WI38 (cell line): ENCODE data around the gene CCNG1.
"Not testable (repeated sequence)": the region's sequence is repeated elsewhere in the genome, so short reads cannot be mapped to it uniquely, and the experiment has no call there.

Experiments used
- H3K4me3 ChIP-seq: 2 replicates; pipeline ENCODE4 v1.5.1; 2011; ENCODE audit warnings: low read depth, mild to moderate bottlenecking, control low read depth, low read length
- TF ChIP-seq, protein P1 (sequence below): IDR thresholded peaks from 2 replicates; pipeline ENCODE4 v1.5.1; 2012; ENCODE audit warnings: low read depth, mild to moderate bottlenecking, control low read depth, low read length

The CCNG1 gene

DNA sequence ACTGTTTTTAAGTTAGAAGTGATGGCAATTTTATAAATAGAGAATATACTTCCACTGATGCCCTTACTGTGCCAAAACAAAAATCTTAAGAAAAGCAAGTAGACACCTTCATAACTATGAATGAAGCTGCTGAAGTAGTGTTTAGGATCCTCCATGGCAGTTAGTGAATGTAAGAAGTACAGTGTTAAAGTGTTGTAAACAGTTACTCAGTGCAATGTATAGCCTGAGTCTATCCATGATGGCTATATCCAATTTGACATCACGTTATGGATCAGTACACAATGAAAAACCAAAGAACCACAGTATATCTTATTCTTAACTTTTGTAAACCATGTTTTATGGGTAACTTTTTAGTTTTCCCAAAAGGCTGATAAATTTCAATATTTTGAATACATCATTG lies 7.1 kb downstream of the CCNG1 start:
- no peak overlapping the region for H3K4me3 ChIP-seq
- TF ChIP-seq, protein P1, sequence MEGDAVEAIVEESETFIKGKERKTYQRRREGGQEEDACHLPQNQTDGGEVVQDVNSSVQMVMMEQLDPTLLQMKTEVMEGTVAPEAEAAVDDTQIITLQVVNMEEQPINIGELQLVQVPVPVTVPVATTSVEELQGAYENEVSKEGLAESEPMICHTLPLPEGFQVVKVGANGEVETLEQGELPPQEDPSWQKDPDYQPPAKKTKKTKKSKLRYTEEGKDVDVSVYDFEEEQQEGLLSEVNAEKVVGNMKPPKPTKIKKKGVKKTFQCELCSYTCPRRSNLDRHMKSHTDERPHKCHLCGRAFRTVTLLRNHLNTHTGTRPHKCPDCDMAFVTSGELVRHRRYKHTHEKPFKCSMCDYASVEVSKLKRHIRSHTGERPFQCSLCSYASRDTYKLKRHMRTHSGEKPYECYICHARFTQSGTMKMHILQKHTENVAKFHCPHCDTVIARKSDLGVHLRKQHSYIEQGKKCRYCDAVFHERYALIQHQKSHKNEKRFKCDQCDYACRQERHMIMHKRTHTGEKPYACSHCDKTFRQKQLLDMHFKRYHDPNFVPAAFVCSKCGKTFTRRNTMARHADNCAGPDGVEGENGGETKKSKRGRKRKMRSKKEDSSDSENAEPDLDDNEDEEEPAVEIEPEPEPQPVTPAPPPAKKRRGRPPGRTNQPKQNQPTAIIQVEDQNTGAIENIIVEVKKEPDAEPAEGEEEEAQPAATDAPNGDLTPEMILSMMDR, result no peak

DNA sequence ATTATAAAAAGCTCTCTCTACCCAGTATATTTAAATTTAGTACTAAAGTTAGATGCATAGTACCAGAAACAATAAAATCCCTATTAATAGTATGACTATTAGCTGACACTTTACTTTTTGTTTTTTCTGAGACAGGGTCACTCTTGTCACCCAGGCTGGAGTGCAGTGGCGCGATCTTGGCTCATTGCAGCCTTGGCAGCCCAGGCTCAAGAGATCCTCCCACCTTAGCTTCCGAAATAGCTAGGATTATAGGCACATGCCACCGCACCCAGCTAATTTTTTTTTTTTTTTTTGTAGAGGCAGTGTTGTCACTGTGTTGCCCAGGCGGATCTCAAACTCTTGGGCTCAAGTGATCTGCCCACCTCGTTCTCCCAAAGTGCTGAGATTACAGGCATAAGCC lies 8.0 kb downstream of the CCNG1 start:
- no peak overlapping the region for H3K4me3 ChIP-seq
- TF ChIP-seq, protein P1, result no peak

DNA sequence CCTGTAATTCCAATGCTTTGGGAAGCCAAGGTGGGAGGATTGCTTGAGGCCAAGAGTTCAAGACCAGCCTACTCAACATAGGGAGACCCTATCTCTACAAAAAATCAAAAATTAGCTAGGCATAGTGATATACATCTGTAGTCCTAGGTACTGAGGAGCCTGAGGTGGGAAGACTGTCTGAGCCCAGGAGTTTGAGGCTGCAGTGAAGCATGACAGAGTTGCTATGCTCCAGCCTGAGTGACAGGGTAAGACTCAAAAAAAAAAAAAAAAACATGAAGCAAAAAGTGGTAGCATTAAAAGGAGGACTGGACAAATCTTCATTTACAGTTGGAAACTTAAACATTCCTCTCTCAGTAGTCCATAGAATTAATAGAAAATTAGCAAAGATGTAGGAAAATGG lies 9.8 kb downstream of the CCNG1 start:
- H3K4me3 ChIP-seq, result no peak overlapping the region
- TF ChIP-seq, protein P1, result no peak

DNA sequence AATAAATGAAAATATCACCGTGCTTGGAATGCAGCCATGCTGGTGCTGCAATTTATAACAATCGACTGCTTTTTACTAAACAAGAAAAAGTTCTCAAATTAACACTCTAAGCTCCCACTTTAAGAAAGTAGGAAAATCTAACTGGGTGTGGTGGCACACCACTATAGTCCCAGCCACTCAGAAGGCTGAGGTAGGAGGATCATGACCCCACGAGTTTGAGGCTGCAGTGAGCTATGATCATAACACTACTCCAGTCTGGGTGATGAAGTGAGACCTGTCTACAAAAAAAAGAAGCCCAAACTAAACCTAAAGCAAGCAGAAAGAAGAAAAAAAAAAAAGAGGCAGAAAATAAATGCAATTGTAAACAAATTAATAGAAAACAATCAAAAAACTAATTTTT lies 10.5 kb downstream of the CCNG1 start:
- TF ChIP-seq, protein P1, result no peak

DNA sequence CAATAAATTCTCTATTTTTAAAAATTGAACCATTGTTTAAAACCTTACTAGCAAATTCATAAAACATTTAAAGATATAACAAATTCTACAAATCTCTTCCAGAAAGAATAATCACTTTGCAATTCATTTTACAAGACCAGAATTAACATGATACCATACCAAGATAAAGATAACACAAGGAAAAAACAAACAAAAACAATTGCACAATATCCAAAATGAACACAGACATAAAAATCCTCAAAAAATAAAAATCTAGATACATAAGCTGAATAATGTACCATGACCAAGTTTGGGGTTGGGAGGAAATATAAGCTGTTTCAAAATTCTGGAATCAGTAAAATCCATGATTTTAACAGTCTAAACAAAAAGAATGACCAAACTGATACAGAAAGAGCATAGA lies 11.1 kb downstream of the CCNG1 start:
- TF ChIP-seq, protein P1, result no peak
- no peak overlapping the region for H3K4me3 ChIP-seq

More for the DNA sequence above, 10.5 kb downstream of the CCNG1 start:
- H3K4me3 ChIP-seq, result no peak overlapping the region

DNA sequence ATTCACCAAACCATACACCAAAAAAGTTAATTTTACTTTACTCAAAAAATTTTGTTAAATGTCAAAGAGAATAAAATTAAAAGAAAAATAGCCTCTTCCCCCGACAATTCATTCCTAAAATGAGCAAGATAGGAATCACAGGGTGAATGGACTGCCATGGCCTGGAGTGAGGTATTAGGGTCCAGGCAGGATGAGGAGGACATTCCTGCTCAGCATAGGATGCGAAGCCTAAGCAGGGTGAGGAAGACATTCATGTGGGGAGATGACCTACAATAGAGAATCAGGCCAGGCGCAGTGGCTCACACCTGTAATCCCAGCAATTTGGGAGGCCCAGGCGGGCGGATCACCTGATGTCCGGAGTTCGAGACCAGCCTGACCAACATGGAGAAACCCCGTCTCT lies 14.1 kb downstream of the CCNG1 start:
- TF ChIP-seq, protein P1, result no peak
- no peak overlapping the region for H3K4me3 ChIP-seq

DNA sequence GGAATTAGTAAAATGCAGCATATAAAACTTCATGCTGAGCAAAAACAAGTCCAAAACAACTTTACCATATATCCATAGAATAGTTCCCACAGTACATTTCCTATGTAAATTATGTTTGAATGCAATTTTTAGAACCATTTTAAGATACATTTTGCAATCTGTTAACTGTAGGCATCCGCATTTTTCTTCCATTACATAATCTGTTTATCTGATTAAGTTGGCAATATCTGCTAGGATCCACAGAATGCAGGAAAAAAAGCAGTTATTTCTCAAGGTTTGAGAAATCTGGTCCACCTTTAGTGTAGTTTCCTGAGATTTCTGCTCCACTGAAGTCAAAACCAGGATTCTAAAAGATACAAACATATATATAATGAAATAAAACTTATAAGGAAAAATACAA lies 16.3 kb downstream of the CCNG1 start:
- TF ChIP-seq, protein P1, result no peak
- H3K4me3 ChIP-seq, result no peak overlapping the region

DNA sequence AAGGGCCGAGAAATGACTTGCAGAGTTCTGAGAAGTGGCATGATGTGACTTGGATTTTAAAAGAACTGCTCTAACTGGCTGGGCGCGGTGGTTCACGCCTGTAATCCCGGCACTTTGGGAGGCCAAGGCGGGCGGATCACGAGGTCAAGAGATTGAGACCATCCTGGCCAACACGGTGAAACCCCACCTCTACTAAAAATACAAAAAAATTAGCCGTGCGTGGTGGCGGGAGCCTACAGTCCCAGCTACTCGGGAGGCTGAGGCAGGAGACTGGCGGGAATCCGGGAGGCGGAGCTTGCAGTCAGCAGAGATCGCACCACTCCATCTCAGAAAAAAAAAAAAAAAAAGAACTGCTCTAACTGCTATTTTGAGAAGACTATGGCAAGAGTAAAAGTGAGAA lies 18.0 kb downstream of the CCNG1 start:
- not testable (repeated sequence) for H3K4me3 ChIP-seq
